GM19438 (cell line): ENCODE measurements around the gene TMOD1.
A peak's percentile ranks its signal among the peaks of the same experiment; 100 is the strongest.

ENCODE experiments used
- ATAC-seq: cut with Tn5 transposase; IDR thresholded peaks from one replicate; pipeline ENCODE4 v1.9.1; 2021; ENCODE audit warnings: low read depth; ENCODE audit not compliant: unreplicated experiment

The TMOD1 gene

DNA sequence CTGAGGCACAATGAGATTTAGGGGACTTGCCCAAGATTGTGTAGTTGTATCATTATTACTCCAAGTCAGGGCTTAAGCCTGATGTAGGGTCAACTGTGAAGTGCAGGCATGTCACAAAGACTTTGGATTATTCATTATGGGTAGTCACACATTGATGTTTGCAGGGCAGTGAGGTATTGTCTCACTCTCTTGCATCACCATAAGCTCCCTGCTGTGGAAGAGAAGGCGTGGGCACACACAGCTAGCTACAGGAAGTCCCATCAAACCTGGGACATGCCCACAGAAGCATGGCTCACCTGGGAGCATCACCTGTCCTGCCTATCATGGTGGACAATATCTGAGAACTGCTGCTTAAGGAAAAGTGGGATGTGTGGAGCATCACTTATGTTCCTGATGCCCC is 42.1 kb downstream of the TMOD1 start:
- no peak for ATAC-seq

DNA sequence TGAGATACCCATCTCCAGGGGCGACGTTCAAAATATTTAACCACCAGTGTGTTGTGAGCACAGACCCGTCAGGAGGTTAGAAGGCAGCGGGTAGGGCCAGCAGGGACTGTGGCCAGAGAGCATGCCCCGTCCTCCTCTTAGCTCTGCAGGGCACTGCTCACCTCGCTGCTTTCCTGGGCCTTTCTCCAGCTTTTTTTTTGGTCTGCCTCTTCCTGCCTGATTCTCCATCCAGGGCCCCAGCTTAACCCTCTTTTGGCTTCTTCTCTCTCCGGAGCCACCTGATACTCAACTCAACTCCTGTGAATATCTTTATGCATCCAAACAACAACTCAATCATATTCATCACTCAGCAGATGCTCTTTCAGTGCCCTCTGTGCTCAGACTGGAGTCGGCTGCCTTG is 44.0 kb downstream of the TMOD1 start:
- no peak for ATAC-seq

DNA sequence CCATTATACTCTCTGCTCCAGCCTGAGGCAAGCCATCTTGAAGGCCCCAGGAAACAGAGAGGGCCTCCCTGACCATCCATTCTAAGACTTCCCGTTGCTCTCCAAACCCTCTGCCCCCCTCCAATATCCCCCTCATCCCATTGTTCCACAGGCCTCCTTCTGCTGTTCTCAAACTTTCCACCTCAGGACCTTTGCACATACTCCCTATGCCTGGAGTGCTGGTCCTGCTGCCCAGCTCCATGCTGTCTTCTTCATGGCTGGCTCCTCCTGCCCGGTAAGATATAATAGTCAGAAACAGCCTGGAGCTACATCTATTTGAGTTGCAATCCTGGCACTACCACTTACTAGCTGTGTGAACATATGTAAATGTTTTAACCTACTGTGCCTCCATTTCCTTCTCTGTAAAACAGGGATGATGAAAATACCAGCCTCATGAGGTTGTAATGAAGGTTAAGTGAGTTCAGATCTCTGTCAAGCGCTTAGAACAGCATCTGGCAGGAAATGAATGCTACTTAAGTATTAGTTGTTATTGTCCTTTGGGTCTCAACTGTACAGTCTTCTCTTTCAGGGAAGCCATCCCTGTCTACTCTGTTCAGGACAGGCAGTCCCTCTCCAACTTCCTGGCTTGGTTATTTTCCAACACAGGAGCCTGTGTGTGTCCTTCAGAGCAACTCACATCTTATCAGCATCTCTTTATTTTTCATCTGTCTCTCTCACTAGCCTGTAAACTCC is 45.8 kb downstream of the TMOD1 start:
- ATAC-seq, result no peak

DNA sequence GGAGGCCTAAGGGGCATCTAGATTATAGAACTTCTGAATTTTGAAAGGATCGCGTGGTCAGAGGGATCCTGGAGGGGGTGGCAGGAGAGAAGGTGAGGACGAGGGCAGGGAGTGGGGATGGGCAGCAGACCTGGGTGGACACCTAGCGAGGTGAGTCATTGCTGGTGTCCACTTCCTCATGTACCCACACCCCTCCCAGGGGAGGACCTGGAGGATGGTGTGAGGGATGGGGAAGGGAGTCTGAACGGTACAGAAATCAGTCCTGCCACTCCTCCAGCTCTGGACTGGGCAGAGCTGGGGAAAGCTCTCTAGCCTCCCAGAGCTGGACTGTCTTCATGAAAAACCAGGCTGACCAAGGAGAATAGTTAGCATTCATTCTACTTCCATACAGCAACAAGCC is 46.9 kb downstream of the TMOD1 start:
- no peak for ATAC-seq

DNA sequence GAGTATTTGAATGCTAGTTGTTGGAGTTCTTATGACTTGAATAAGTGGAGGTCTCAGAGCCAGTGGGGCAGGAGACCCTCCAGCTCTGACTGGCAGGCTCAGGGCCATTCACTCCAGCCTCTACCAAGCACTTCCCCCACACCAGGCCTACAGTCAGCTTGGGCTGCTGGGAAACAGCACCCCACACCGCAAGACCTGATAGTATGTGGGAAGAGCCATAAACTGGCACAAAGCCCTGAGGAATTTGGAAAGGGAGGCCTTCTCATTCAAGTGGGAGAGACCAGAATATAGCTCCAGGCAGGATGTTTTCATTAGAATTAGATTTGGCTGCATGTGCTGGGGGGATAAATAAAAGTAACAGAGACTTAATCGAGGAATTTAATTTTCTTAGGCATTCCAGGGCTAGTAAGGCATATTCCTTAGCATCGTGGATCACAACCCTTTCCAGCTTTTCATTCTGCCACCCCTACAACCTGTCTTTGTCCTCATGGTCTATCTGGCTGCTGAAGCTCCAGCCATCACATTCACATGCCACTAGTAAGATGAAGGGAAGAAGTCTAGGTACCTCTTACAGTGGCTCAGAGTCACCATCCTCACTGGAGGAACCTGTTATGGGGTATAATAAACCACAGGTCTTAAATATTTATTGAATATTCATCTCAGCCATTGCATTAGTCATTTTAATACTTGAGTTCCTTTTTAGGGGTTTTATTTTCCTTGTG is 47.5 kb downstream of the TMOD1 start:
- no peak for ATAC-seq

DNA sequence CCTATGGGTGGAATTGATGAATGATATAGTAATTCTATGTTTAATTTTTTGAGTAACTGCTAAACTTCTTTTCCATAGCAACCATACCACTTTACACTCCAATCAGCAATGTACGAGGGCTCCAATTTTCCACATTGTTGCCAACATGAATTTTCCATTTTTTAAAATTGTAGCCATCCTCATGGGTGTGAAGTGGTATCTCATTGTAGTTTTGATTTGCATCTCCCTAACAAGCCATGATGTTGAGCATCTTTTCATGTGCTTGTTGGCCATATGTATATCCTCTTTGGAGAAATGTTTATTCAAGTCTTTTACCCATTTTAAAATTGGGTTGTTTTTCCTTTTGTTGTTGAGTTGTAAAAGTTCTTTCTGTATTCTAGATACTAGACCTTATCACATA is 48.9 kb downstream of the TMOD1 start:
- ATAC-seq, result no peak

DNA sequence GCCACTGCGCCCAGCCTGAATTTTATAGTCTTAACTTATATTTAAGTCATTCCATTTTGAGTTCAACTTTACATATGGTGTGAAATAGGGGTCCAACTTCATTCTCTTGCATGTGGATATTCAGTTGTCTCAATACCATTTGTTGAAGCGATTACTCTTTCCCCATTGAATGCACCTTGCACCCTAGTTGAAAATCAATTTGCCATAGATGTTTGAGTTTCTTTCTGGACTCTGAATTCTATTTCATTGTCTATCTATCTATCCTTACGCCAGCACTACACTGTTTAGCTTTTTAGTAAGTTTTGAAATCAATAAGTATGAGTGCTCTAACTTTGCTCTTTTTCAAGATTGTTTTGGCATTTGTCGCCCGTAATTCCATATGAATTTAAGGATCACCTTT is 49.8 kb downstream of the TMOD1 start:
- ATAC-seq, result no peak

DNA sequence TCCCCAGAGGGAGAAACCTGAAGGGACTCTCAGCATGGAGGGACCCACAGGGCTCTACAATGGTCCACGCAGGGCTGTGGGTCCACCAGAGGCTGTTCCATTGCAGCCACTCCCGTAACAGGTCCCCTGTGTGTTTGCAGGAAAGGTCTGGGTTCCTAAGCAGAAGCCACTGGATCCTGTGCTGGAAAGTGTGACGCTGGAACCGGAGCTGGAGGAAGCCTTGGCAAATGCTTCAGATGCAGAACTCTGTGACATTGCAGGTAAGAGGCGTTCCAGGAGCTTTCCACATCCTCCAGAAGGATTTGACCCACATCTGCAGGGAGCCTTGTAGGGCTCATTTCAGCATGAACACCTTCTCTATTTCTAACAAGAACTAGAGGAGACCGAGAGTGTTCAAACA is 51.7 kb downstream of the TMOD1 start:
- ATAC-seq, result no peak

DNA sequence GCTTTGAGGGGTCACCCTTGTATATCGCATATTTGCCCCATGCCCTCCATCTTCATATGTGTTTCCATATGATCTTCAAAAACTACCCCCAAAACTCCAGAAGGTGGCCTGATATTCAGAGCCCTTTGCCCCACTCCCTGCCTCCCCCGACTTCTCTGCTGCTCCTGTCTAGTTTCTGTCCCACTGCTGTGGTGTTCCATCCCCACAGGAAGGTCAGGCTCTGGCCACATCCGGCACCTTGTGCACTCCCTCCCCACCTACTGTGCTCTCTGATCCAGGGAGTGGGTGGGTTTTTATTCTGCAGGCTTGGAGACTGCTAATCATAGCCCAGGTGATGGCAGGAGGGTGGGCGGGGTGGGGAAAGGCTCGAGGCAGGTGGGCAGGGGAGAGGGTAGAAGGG is 52.4 kb downstream of the TMOD1 start:
- ATAC-seq, result no peak

DNA sequence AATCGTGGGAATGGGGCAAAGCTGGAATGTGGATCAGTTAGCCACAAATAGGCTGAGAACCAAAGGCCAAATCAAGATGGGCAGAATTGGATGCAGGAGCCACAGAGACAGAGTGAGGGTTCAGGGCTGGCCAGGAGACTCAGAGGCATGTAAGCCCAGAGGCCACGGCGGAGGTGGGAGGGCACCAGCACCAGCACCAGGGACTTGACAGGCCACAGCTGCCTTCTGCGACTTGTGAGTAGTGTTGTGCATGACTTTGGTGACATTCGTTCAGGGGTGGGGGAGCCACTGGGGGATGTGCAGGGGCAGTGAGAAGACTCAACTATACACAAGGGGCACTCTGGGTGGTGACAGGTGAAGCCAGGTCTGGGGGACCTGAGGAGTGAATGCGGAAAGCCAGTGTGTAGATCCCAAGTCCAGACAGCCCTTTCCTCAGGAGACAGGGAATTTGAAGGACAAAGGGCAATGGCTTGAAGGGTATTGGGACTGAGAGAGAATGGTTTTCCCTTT is 53.2 kb downstream of the TMOD1 start:
- ATAC-seq, result no peak

DNA sequence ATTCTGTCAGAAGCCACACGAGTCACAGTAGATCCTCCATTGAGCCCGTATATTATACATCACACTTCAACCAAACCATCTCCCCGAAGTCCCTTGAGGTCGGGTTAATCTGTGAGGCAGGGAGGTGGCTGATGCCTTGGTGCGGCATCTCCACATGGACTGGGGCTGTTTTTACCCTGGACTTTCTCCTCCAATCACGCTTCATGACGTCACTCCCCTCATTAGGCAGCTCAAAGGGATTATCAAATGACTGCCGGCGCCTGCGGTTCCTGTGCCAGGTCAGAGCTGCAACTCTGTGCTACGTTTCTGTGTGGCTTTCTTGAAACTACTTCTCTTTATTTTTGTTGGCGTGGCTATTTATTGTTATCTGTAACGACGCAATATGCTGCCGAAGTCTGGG is 53.7 kb downstream of the TMOD1 start:
- ATAC-seq, result no peak

DNA sequence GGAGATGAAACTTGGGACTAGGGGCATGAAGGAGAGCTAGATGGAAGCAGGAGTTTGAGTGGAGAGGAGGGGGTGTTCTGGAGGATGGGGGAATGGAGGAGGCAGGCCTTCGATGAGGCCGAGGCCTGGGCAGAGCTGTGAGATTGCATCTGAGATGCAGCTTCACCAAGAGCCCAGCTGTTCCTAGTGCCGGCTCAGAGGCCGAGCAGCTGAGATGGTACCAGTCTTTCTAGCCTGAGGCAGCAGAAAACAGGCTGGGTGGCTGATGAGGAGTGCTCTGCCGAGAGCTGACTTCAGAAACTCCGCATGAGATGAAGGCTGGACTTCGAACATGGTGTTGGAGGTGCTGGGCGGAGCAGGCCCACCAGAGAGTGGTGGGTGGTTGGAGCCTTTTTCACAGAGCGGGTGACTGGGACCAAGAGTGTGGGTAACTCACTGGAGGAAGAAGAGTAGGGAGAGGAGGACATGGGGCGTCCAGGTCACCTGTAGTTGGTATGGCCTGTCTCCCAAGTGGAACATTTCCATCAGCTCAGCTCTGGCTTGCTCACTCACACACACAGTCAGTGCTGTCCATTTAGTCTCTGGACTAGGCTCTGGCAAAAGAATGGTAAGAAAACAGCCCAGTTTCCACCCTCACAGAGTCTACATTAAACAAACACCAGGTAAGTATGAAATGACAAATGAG is 54.7 kb downstream of the TMOD1 start:
- no peak for ATAC-seq

DNA sequence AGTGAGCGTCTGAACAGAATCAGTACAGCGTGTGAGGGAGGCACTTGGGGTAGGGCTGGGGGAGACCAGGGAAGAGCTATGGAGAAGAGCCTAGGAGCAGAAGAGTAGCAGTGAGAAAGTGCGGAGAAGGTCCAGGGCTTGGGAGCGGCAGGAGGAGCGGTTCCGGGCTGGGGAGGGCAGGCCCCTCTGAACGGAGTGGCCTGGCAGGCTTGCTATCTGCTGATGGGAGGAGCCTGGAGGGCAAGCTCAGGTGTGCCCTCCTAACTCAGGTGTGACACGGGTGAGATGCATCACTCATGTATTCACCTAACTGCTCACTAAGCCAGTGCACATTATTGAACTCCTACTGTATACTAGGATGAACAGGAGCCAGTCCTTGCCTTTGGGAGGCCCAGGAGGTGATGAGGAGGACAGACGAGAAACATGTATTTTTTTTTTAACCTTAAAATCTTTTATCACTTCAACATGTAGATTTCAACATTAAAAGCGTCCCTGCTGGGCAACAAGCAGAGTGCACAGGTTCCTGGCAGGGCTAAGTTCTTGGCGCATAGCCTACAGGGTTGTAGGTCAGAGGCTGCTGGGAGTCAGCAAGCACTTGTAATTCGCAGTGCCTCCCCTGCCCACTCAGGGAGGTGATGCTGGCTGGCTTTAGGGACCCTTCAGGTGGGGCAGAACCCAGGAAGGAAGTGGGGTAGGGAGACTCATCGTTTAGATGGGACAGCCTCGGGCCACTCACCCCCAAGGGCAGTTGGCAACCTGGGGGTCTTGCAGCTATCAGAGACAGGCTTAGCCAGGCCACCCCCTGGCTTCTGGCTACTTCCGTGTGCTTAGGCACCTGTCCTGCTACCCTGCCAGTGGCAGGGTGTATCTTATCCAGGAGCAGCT is 55.5 kb downstream of the TMOD1 start:
- no peak for ATAC-seq

DNA sequence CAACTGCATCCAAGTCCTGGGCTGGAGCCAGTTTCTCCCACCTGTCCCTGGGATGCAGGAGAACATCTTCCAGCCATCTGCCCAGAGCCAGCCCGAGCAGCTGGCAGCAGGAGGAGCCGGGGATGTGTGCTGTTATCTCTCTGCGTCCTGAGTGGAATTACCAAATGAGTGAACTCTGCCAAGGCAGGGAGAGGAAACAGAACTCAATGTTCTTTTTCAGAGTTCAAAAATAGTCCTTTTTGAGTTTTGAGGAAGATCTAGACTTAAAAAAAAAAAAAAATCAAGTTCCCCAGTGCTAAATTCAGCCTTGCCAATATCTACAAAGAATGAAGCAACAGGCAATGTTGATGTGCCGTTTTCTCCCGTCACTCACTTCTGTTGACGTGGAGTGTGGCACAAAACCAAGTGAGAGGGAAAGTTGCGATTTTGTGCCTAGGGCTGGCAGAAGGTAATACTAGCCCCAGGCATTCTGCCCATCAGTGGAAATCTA is 56.2 kb downstream of the TMOD1 start:
- no peak for ATAC-seq

DNA sequence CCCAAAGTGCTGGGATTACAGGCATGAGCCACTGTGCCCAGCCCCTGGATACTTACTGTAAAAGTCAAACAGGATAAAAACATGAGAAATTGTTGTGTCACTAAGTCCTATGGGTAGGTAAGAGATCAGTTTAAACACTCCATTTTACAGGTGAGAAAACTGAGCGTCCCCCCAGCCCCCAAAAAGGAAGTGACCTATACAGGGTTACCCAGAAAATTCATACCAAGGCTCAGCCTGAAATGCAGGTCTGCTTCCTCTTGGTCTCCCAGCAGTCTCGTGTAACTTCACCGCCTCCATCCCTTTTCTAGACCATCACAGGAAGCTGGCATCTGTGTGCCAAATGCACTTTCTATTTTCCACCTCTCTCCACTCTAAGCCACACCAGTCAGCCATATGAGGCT is 57.2 kb downstream of the TMOD1 start:
- peak; percentile 34 for ATAC-seq

DNA sequence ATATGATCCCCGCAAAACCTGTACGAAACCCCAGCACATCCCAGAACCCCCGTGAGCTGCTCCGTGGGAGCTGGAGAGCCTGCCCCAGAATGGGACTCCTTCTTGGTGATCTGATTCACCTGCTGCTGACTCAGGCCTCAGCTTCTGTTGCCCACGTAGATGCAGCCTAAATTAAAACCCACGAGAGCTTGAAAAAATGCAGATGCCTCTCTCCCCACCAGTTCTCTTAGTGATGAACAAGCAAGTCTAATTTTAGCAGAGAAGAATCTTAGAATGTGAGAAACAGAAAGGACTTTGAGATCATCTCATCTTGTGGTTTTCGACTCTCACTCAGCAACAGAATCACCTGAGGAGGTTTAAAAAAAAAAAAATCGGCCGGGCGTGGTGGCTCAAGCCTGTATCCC is 57.6 kb downstream of the TMOD1 start:
- peak; percentile 82 for ATAC-seq

DNA sequence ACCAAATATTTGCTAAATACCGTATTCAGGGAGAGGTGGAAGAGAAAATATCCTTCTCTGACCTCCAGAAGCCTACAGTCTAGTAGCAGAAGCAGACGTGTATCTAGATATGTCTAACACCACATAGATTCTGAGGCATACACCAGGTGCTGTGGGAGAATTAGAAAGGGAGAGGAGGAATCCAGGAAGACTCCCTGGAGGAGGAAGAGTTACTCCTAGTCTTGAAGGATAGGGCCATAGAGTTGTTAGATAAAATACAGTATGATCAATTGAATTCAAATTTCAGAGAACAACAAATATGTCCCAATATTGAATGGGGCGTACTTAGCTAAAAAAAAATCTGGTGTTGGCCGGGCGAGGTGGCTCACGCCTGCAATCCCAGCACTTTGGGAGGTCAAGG is 58.7 kb downstream of the TMOD1 start:
- ATAC-seq, result no peak

DNA sequence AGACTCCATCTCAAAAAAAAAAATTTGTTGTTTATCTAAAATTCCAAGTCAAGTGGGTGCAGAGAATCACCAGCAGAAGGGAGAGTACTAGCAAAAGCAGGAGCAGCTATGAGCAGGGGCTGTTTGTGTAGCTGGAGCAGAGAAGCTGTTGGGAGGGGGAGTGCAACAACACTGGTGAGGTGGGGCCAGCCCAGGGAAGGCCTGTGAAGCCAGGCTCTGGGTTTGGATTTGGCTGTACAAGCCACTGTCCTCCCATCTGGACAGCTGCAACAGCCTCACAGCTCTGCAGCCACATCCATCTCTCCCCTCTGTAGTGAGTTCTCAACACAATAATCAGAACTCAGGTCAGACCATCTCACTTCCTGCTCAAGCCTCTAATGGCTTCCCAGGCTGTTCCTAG is 59.4 kb downstream of the TMOD1 start:
- no peak for ATAC-seq

DNA sequence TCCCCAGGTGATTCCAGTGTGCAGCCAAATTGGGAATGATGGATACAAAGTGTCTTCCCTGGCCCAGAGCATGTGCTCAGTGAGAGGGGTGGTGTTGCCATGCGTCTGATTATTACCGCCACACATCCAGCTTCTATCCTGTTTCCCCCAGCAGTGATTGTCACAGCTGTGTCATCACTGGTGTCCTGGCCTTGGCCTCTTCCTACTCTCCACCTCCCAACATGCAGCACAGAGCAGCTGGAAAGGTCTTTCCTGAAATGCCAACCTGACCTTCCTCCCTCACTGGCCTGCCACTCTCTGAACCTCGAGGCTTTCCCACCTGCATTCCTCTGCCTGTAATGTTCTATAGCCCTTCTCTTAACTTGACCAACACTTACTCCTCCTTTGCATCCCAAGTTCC is 60.0 kb downstream of the TMOD1 start:
- ATAC-seq, result no peak

DNA sequence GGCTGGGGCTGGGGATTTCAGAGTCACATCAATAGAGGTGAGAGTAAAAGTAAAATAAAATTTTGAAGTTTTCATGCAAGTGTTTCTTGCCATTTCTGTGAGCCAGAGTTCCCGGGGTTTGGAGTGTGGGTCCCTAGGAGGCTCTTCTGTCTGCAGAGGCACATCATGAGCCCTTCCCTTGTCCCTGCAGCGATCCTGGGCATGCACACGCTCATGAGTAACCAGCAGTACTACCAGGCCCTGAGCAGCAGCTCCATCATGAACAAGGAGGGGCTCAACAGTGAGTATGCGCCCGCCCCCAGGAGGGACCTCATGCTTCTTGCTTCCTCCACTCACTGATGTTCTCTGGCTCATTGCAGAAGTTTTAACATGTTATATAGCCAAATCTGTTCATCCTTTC is 61.1 kb downstream of the TMOD1 start:
- no peak for ATAC-seq
